ENCODE data around the gene SPOPL. TPM values are rescaled to one million over a fixed set of nuclear protein-coding genes. Genes with fewer than 3 reads are reported as not detected.

The SPOPL gene
- total RNA-seq, 1 experiment from 2014 or later: 21.0 TPM

- no peak overlapping the region for H3K27ac ChIP-seq
- DNase-seq: no peak
- no peaks in the 10 kb centered on the region for H3F3A ChIP-seq (ENCODE audit: insufficient read depth, low read depth)
- ChIA-PET CTCF (no interaction called here), POLR2A (ENCODE audit: unreplicated experiment) (no interaction called here)
- no peaks in the 10 kb centered on the region for H3K27me3 ChIP-seq (ENCODE audit: insufficient read depth, low read depth)
- no peak overlapping the region for H2AFZ ChIP-seq
- H3K36me3 ChIP-seq (ENCODE audit: low read depth): peaks cover 7% of the 10 kb centered on the region
- intact Hi-C loops (cut with micrococcal nuclease; ENCODE audit: unreplicated experiment): no loop called here
- H4K20me1 ChIP-seq (ENCODE audit: insufficient read depth): no peaks in the 10 kb centered on the region; the same call in 1 of the 2 replicates
- H3K9me2 ChIP-seq (ENCODE audit: insufficient read depth): no peaks in the 10 kb centered on the region
- no peaks in the 10 kb centered on the region for H3K4me1 ChIP-seq (replicated peaks; ENCODE audit: insufficient read depth)
- no peak for TF ChIP-seq CTCF (conservative IDR thresholded peaks at IDR 0.05)
- no peak for TF ChIP-seq EZH2 (IDR thresholded peaks at IDR 0.05; ENCODE audit: low read depth)
- no peaks in the 10 kb centered on the region for H3K9me3 ChIP-seq (ENCODE audit: insufficient read depth, low read depth)
- H3K4me2 ChIP-seq: no peak overlapping the region
- no peaks in the 10 kb centered on the region for H3K79me2 ChIP-seq (ENCODE audit: low read depth)
- no peak overlapping the region for H3K4me3 ChIP-seq
- BruUV-seq (replicated peaks): no TSS peak
Measured at GRCh38 chr2:138581909-138582308, 80.3 kb downstream of the SPOPL start.

GRCh38 chr2:138589663-138590062, 88.1 kb downstream of the SPOPL start:
- POLR2A ChIA-PET (ENCODE audit: unreplicated experiment): no interaction called here
- H3K9me3 ChIP-seq (ENCODE audit: insufficient read depth, low read depth): no peaks in the 10 kb centered on the region
- no peak for TF ChIP-seq CTCF (conservative IDR thresholded peaks at IDR 0.05)
- TF ChIP-seq EZH2 (IDR thresholded peaks at IDR 0.05; ENCODE audit: low read depth): no peak
- BruUV-seq (replicated peaks): no TSS peak
- no peaks in the 10 kb centered on the region for H3K27me3 ChIP-seq (ENCODE audit: insufficient read depth, low read depth)
- no peak overlapping the region for H3K4me2 ChIP-seq
- H3F3A ChIP-seq (ENCODE audit: insufficient read depth, low read depth): no peaks in the 10 kb centered on the region; the same call in 1 of the 2 replicates
- CTCF ChIA-PET: no interaction called here
- no peaks in the 10 kb centered on the region; the same call in 1 of the 2 replicates for H3K9me2 ChIP-seq (ENCODE audit: insufficient read depth)
- H3K4me3 ChIP-seq: no peak overlapping the region
- H3K4me1 ChIP-seq (replicated peaks; ENCODE audit: insufficient read depth): no peaks in the 10 kb centered on the region
- H3K79me2 ChIP-seq (ENCODE audit: low read depth): no peaks in the 10 kb centered on the region
- H3K27ac ChIP-seq: no peak overlapping the region
- no peak for DNase-seq
- no peaks in the 10 kb centered on the region for H4K20me1 ChIP-seq (ENCODE audit: insufficient read depth)
- intact Hi-C loops (cut with micrococcal nuclease; ENCODE audit: unreplicated experiment): no loop called here
- no peaks in the 10 kb centered on the region for H3K36me3 ChIP-seq (ENCODE audit: low read depth)
- no peak overlapping the region for H2AFZ ChIP-seq

- no peak overlapping the region for H3K4me3 ChIP-seq
- H3K27me3 ChIP-seq (ENCODE audit: insufficient read depth, low read depth): no peaks in the 10 kb centered on the region
- no peak overlapping the region for H3K27ac ChIP-seq
- BruUV-seq (replicated peaks): no TSS peak
- intact Hi-C loops (cut with micrococcal nuclease; ENCODE audit: unreplicated experiment): no loop called here
- H3K79me2 ChIP-seq (ENCODE audit: low read depth): no peaks in the 10 kb centered on the region
- no peaks in the 10 kb centered on the region for H4K20me1 ChIP-seq (ENCODE audit: insufficient read depth)
- H3F3A ChIP-seq (ENCODE audit: insufficient read depth, low read depth): no peaks in the 10 kb centered on the region; the same call in 1 of the 2 replicates
- DNase-seq: no peak
- no peak overlapping the region for H2AFZ ChIP-seq
- no peak overlapping the region for H3K4me2 ChIP-seq
- no peaks in the 10 kb centered on the region for H3K9me3 ChIP-seq (ENCODE audit: insufficient read depth, low read depth)
- no peaks in the 10 kb centered on the region for H3K36me3 ChIP-seq (ENCODE audit: low read depth)
- ChIA-PET POLR2A (ENCODE audit: unreplicated experiment) (no interaction called here), CTCF (interaction anchor here (0.6 kb wide), 1 partner anchor 48 kb away, joined by 10 read pairs; no protein-coding TSS in a partner anchor)
- no peaks in the 10 kb centered on the region for H3K4me1 ChIP-seq (replicated peaks; ENCODE audit: insufficient read depth)
- no peaks in the 10 kb centered on the region for H3K9me2 ChIP-seq (ENCODE audit: insufficient read depth)
- TF ChIP-seq CTCF (conservative IDR thresholded peaks at IDR 0.05): no peak
- TF ChIP-seq EZH2 (IDR thresholded peaks at IDR 0.05; ENCODE audit: low read depth): no peak
Measured at GRCh38 chr2:138596403-138596802, 94.8 kb downstream of the SPOPL start.

Data from PC-9 (cell line).